Transverse colon (tissue), 4 donors: ENCODE data around the gene SYNE1.

ENCODE experiments used
- CTCF ChIP-seq, 5 experiments: fragments of 200-600 bp in 3 of 5; fragments of 450-650 bp in 2 of 5; sonication (generic) in 3 of 5; IDR thresholded peaks; 1 replicate in 2 of 5; 2 replicates in 3 of 5; pipeline ENCODE4 v1.5.1; 2016 to 2017; ENCODE audit warnings: antibody characterized with exemption in 5 of 5, inconsistent platforms in 3 of 5, mild to moderate bottlenecking in 2 of 5, moderate library complexity in 1 of 5
- EP300 ChIP-seq: sonication (generic); formaldehyde crosslinking; IDR thresholded peaks from one replicate; pipeline ENCODE4 v1.6.1; 2017; ENCODE audit warnings: antibody characterized with exemption, low read depth
- POLR2A ChIP-seq: fragments of 450-650 bp; IDR thresholded peaks from one replicate; pipeline ENCODE4 v1.6.1; 2016; ENCODE audit warnings: antibody characterized with exemption, mild to moderate bottlenecking, moderate library complexity
- POLR2AphosphoS5 ChIP-seq, 3 donors: sonication (generic); formaldehyde crosslinking; IDR thresholded peaks; one replicate each; pipeline ENCODE4 v1.6.1; 2016; ENCODE audit warnings: antibody characterized with exemption in 3 of 3

DNA sequence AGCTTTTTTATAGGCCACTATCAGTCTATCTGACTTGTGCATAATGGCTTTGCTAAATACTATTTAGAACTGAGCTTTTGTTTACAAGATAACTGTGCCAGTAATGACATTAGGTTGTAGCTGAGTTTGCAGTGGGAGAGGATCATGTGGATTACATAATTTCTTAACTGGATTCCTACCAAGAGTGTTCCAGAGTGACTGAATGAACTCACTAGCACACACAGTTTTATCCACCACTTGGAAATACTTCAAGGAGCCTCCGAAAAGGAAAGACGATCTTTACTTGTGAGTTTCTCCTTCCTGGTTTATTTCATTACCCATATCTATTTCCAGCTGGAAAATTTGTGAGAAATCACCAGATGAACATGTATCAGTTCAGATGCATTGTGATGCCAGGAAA lies 10.9 kb upstream of the SYNE1 start:
- TF ChIP-seq CTCF (IDR thresholded peaks at IDR 0.05) (no peak), EP300 (no peak), POLR2A (no peak), POLR2AphosphoS5 (IDR thresholded peaks at IDR 0.05) (no peak)
